Astrocyte (in vitro differentiated cells and primary cell): ENCODE measurements around the gene PXN. TPM values are rescaled to one million over a fixed set of nuclear protein-coding genes. Genes with fewer than 3 reads are reported as not detected.

ENCODE experiments used
- DNase-seq: peaks from one replicate; pipeline ENCODE4 v3.0.0-alpha.2; 2010; ENCODE audit warnings: low read depth
- FAIRE-seq: peaks from 2 replicates; lab custom pipeline; 2011; peaks lifted over from hg19 to GRCh38; lab: Jason Lieb, UNC
- H2AFZ ChIP-seq: 2 replicates; pipeline ENCODE4 v1.6.0; 2012; ENCODE audit warnings: low read depth, low read length, inconsistent platforms
- H3K27ac ChIP-seq: 2 replicates; pipeline ENCODE4 v1.5.1; 2011; ENCODE audit warnings: low read depth, low read length, inconsistent platforms
- H3K27me3 ChIP-seq: 2 replicates; pipeline ENCODE4 v1.6.0; 2011; ENCODE audit warnings: low read length, inconsistent platforms; ENCODE audit not compliant: insufficient read depth
- H3K36me3 ChIP-seq: 2 replicates; pipeline ENCODE4 v1.5.1; 2011; ENCODE audit warnings: low read length, inconsistent platforms; ENCODE audit not compliant: insufficient read depth
- H3K4me1 ChIP-seq: 2 replicates; pipeline ENCODE4 v1.5.1; 2011; ENCODE audit warnings: low read length, inconsistent platforms; ENCODE audit not compliant: insufficient read depth
- H3K4me2 ChIP-seq: 2 replicates; pipeline ENCODE4 v1.6.0; 2012; ENCODE audit warnings: low read length, inconsistent platforms
- H3K4me3 ChIP-seq: 2 replicates; pipeline ENCODE4 v1.5.1; 2011; ENCODE audit warnings: low read depth, mild to moderate bottlenecking, low read length, inconsistent platforms; ENCODE audit not compliant: insufficient read depth
- H3K79me2 ChIP-seq: 2 replicates; pipeline ENCODE4 v1.6.0; 2012; ENCODE audit warnings: mild to moderate bottlenecking, low read length, inconsistent platforms; ENCODE audit not compliant: insufficient read depth
- H3K9ac ChIP-seq: 2 replicates; pipeline ENCODE4 v1.6.0; 2012; ENCODE audit warnings: mild to moderate bottlenecking, low read length, inconsistent platforms
- H3K9me3 ChIP-seq: 2 replicates; pipeline ENCODE4 v1.5.1; 2012; ENCODE audit warnings: low read depth, mild to moderate bottlenecking, low read length, inconsistent platforms; ENCODE audit not compliant: insufficient read depth
- H4K20me1 ChIP-seq: 2 replicates; pipeline ENCODE4 v1.6.0; 2012; ENCODE audit warnings: low read length, inconsistent platforms; ENCODE audit not compliant: insufficient read depth
- H3K27ac Mint-ChIP-seq: one replicate; pipeline ENCODE4 v1.8.0; 2021; ENCODE audit warnings: mild to moderate bottlenecking, mixed read lengths; ENCODE audit not compliant: unreplicated experiment
- H3K27me3 Mint-ChIP-seq: one replicate; pipeline ENCODE4 v1.8.0; 2021; ENCODE audit warnings: low read depth, mixed read lengths; ENCODE audit not compliant: unreplicated experiment
- H3K36me3 Mint-ChIP-seq: one replicate; pipeline ENCODE4 v1.8.0; 2021; ENCODE audit warnings: low read depth, mixed read lengths; ENCODE audit not compliant: unreplicated experiment
- H3K4me1 Mint-ChIP-seq: one replicate; pipeline ENCODE4 v1.8.0; 2021; ENCODE audit warnings: low read depth, mixed read lengths; ENCODE audit not compliant: unreplicated experiment
- H3K4me3 Mint-ChIP-seq: one replicate; pipeline ENCODE4 v1.8.0; 2021; ENCODE audit warnings: mild to moderate bottlenecking, moderate library complexity, mixed read lengths; ENCODE audit not compliant: unreplicated experiment
- H3K9me3 Mint-ChIP-seq: one replicate; pipeline ENCODE4 v1.8.0; 2021; ENCODE audit warnings: mild to moderate bottlenecking, mixed read lengths; ENCODE audit not compliant: unreplicated experiment
- CTCF ChIP-seq: IDR thresholded peaks from 2 replicates; pipeline ENCODE4 v1.5.1; 2011; ENCODE audit warnings: low read depth, mild to moderate bottlenecking, inconsistent platforms, low read length, moderate library complexity; ENCODE audit not compliant: insufficient read depth
- EZH2 ChIP-seq: IDR thresholded peaks from 2 replicates; pipeline ENCODE4 v1.6.1; 2012; ENCODE audit warnings: mild to moderate bottlenecking, low read length, inconsistent platforms; ENCODE audit not compliant: insufficient read depth
- total RNA-seq: library from RNA; stranded (reverse); gene quantifications from 2 replicates; pipeline ENCODE4 v1.2.1, GENCODE V29; 2021

PXN gene
- total RNA-seq, 1 donor from 2014 or later: 151 TPM

GRCh38 chr12:120190985-120191480 lies 74.5 kb downstream of the PXN start:
- H3K27ac ChIP-seq: no peak overlapping the region
- TF ChIP-seq EZH2 (no peak), CTCF (no peak)
- no peak for DNase-seq
- H3K4me3 ChIP-seq: no peak overlapping the region
- Mint-ChIP-seq H3K36me3 (peaks cover 3% of the 10 kb centered on the region), H3K9me3 (no peaks in the 10 kb centered on the region), H3K4me1 (peaks cover 18% of the 10 kb centered on the region), H3K4me3 (no peak overlapping the region), H3K27me3 (no peaks in the 10 kb centered on the region), H3K27ac (no peak overlapping the region)
- H3K9me3 ChIP-seq: no peaks in the 10 kb centered on the region
- peaks cover 13% of the 10 kb centered on the region for H3K4me1 ChIP-seq
- no peak overlapping the region for H3K4me2 ChIP-seq
- H3K36me3 ChIP-seq: peaks cover 32% of the 10 kb centered on the region
- no peak for FAIRE-seq
- H3K9ac ChIP-seq: no peak overlapping the region
- no peaks in the 10 kb centered on the region for H3K27me3 ChIP-seq
- H2AFZ ChIP-seq: no peak overlapping the region
- H4K20me1 ChIP-seq: peaks cover 42% of the 10 kb centered on the region
- peaks cover 89% of the 10 kb centered on the region for H3K79me2 ChIP-seq

GRCh38 chr12:120190386-120190785 lies 75.1 kb downstream of the PXN start:
- FAIRE-seq (no peak), DNase-seq (no peak)
- H2AFZ ChIP-seq: no peak overlapping the region
- Mint-ChIP-seq H3K36me3 (peaks cover 3% of the 10 kb centered on the region), H3K27me3 (no peaks in the 10 kb centered on the region), H3K4me3 (no peak overlapping the region), H3K27ac (no peak overlapping the region), H3K4me1 (peaks cover 16% of the 10 kb centered on the region), H3K9me3 (no peaks in the 10 kb centered on the region)
- H3K4me2 ChIP-seq: no peak overlapping the region
- TF ChIP-seq CTCF: no peak
- no peak for TF ChIP-seq EZH2
- H3K9ac ChIP-seq: no peak overlapping the region
- peaks cover 8% of the 10 kb centered on the region for H3K4me1 ChIP-seq
- H3K9me3 ChIP-seq: no peaks in the 10 kb centered on the region
- peaks cover 48% of the 10 kb centered on the region for H4K20me1 ChIP-seq
- H3K79me2 ChIP-seq: peaks cover 91% of the 10 kb centered on the region
- H3K27ac ChIP-seq: no peak overlapping the region
- no peak overlapping the region for H3K4me3 ChIP-seq
- peaks cover 36% of the 10 kb centered on the region for H3K36me3 ChIP-seq
- no peaks in the 10 kb centered on the region for H3K27me3 ChIP-seq

- Histone ChIP-seq H3K4me2 (no peak overlapping the region), H3K79me2 (peaks cover 80% of the 10 kb centered on the region), H3K27ac (no peak overlapping the region), H3K4me1 (peaks cover 14% of the 10 kb centered on the region), H4K20me1 (peaks cover 79% of the 10 kb centered on the region), H3K9ac (no peak overlapping the region), H3K27me3 (no peaks in the 10 kb centered on the region), H3K9me3 (no peaks in the 10 kb centered on the region), H3K36me3 (peaks cover 55% of the 10 kb centered on the region), H2AFZ (no peak overlapping the region), H3K4me3 (no peak overlapping the region)
- no peak for TF ChIP-seq EZH2
- TF ChIP-seq CTCF: no peak
- Mint-ChIP-seq H3K36me3 (peaks cover 18% of the 10 kb centered on the region), H3K27me3 (no peaks in the 10 kb centered on the region), H3K4me1 (peaks cover 16% of the 10 kb centered on the region), H3K27ac (no peak overlapping the region), H3K4me3 (no peak overlapping the region), H3K9me3 (no peaks in the 10 kb centered on the region)
- no peak for DNase-seq
- no peak for FAIRE-seq
Measured at GRCh38 chr12:120186654-120187053, 78.9 kb downstream of the PXN start.
